ENCODE results near the gene PASK. TPM values are rescaled to one million over a fixed set of nuclear protein-coding genes. Genes with fewer than 3 reads are reported as not detected.

The PASK gene
- total RNA-seq, 4 donors from 2014 or later = 4.1 to 8.1 (median 5.9) TPM

DNA sequence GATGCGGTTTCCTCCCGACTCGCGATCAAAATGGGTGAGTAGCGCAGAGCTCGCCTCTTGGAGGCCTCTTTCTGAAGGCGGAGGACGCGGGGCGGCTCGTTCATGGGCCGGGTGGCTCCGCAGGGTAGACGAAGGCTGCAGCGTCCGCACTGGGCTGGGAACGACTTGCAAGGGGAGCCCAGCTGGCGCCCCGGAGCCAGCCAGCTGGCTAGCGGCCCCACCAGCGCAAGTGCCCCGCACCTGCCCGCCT is 328 bp upstream of the PASK start:
- WGBS, 2 donors = 0% methylated on average over 16 of the region's 23 CpGs; no CpG with 5 or more reads in 1 of the 2 donors
- H3K4me3 ChIP-seq = peak overlapping the region; percentile 70 to 92 (median 86)
- H3K36me3 ChIP-seq = peaks cover 0 to 17% (median 0%) of the 10 kb centered on the region in 3 donors
- H3K27ac ChIP-seq = peak overlapping the region in 3 of 4 donors; percentile 1 to 92 (median 45)
- H3K4me1 ChIP-seq = peaks cover 0 to 25% (median 12%) of the 10 kb centered on the region in 4 donors
- no peaks in the 10 kb centered on the region for H3K9me3 ChIP-seq
- TF ChIP-seq EP300 (IDR thresholded peaks at IDR 0.05) (no peak), POLR2A (IDR thresholded peaks at IDR 0.05) (no peak)
- TF ChIP-seq, protein P1, sequence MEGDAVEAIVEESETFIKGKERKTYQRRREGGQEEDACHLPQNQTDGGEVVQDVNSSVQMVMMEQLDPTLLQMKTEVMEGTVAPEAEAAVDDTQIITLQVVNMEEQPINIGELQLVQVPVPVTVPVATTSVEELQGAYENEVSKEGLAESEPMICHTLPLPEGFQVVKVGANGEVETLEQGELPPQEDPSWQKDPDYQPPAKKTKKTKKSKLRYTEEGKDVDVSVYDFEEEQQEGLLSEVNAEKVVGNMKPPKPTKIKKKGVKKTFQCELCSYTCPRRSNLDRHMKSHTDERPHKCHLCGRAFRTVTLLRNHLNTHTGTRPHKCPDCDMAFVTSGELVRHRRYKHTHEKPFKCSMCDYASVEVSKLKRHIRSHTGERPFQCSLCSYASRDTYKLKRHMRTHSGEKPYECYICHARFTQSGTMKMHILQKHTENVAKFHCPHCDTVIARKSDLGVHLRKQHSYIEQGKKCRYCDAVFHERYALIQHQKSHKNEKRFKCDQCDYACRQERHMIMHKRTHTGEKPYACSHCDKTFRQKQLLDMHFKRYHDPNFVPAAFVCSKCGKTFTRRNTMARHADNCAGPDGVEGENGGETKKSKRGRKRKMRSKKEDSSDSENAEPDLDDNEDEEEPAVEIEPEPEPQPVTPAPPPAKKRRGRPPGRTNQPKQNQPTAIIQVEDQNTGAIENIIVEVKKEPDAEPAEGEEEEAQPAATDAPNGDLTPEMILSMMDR (IDR thresholded peaks at IDR 0.05) = no peak
- no peaks in the 10 kb centered on the region for H3K27me3 ChIP-seq
- DNase-seq (ENCODE audit: low spot score in 2 of 2) = no peak

- H3K9me3 ChIP-seq = no peaks in the 10 kb centered on the region
- H3K27me3 ChIP-seq = no peaks in the 10 kb centered on the region
- H3K27ac ChIP-seq = no peak overlapping the region
- 86 to 87% methylated on average over 4 of the region's 4 CpGs for WGBS, 2 donors
- peaks cover 0 to 25% (median 12%) of the 10 kb centered on the region in 4 donors for H3K4me1 ChIP-seq
- H3K36me3 ChIP-seq = peaks cover 0 to 4% (median 0%) of the 10 kb centered on the region in 3 donors
- DNase-seq (ENCODE audit: low spot score in 2 of 2) = no peak
- TF ChIP-seq, protein P1 (IDR thresholded peaks at IDR 0.05) = no peak
- TF ChIP-seq EP300 (IDR thresholded peaks at IDR 0.05) = no peak
- peak overlapping the region in 2 of 4 donors; percentile 82 to 89 for H3K4me3 ChIP-seq
Measured at GRCh38 chr2:241148239-241148638, 1.0 kb downstream of the PASK start.

GRCh38 chr2:241147336-241147735 is 1.9 kb downstream of the PASK start:
- H3K4me3 ChIP-seq = no peak overlapping the region
- WGBS, 2 donors = 95 to 96% methylated on average over 3 of the region's 3 CpGs
- no peaks in the 10 kb centered on the region for H3K27me3 ChIP-seq
- DNase-seq (ENCODE audit: low spot score in 2 of 2) = no peak
- H3K9me3 ChIP-seq = no peaks in the 10 kb centered on the region
- H3K27ac ChIP-seq = no peak overlapping the region
- no peaks in the 10 kb centered on the region for H3K36me3 ChIP-seq
- H3K4me1 ChIP-seq = peaks cover 0 to 24% (median 12%) of the 10 kb centered on the region in 4 donors
- TF ChIP-seq, protein P1 (IDR thresholded peaks at IDR 0.05) = no peak
- TF ChIP-seq EP300 (IDR thresholded peaks at IDR 0.05) (no peak), POLR2A (IDR thresholded peaks at IDR 0.05) (no peak)

DNA sequence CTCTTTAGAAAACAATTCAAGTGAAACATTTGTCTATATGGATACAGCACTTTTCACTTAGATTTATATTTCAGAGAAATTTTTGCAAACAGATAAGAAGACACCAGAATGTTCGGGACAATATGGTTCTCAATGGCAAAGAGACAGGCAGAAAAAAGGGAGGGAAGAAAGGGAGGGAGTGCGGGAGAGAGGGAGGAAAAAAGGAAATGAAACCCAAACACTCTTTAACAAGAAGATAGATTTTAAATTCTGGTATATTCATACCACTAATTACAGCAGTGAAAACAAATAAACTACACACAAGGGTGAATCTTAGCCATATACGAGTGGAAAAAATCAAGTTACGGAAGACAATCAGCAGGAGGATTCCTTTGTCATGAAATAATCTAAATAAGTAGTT is 3.0 kb downstream of the PASK start:
- Histone ChIP-seq H3K36me3 (peaks cover 0 to 7% (median 0%) of the 10 kb centered on the region in 3 donors), H3K4me3 (no peak overlapping the region), H3K4me1 (peaks cover 0 to 14% (median 11%) of the 10 kb centered on the region in 4 donors), H3K9me3 (no peaks in the 10 kb centered on the region), H3K27me3 (no peaks in the 10 kb centered on the region), H3K27ac (no peak overlapping the region)
- WGBS, 2 donors = 80 to 89% methylated on average over 4 of the region's 4 CpGs
- TF ChIP-seq, protein P1 (IDR thresholded peaks at IDR 0.05) = no peak
- TF ChIP-seq EP300 (IDR thresholded peaks at IDR 0.05) (no peak), POLR2A (IDR thresholded peaks at IDR 0.05) (no peak)
- DNase-seq (ENCODE audit: low spot score in 2 of 2) = no peak

- no peak for DNase-seq (ENCODE audit: low spot score in 2 of 2)
- no peaks in the 10 kb centered on the region for H3K4me1 ChIP-seq
- H3K27ac ChIP-seq = no peak overlapping the region
- H3K9me3 ChIP-seq = no peaks in the 10 kb centered on the region
- WGBS, 2 donors = 77 to 84% methylated on average over 7 to 9 of the region's 9 CpGs
- H3K27me3 ChIP-seq = no peaks in the 10 kb centered on the region
- H3K4me3 ChIP-seq = no peak overlapping the region
- TF ChIP-seq, protein P1 (IDR thresholded peaks at IDR 0.05) = no peak
- TF ChIP-seq EP300 (IDR thresholded peaks at IDR 0.05) (no peak), POLR2A (IDR thresholded peaks at IDR 0.05) (no peak)
- H3K36me3 ChIP-seq = peaks cover 0 to 33% (median 4%) of the 10 kb centered on the region in 3 donors
Measured at GRCh38 chr2:241142593-241142992, 6.7 kb downstream of the PASK start.

Data from tibial nerve (tissue), 4 donors.